Endothelial cell (in vitro differentiated cells): ENCODE results near the gene CXCR6. TPM values are rescaled to one million over a fixed set of nuclear protein-coding genes. Genes with fewer than 3 reads are reported as not detected.

Experiments used
- DNase-seq: peaks from one replicate; pipeline ENCODE4 v3.0.0; 2021; ENCODE audit warnings: low spot score
- H3K27ac Mint-ChIP-seq: one replicate; pipeline ENCODE4 v1.8.0; 2021; ENCODE audit warnings: mixed read lengths, inconsistent platforms; ENCODE audit not compliant: unreplicated experiment
- H3K27me3 Mint-ChIP-seq: one replicate; pipeline ENCODE4 v1.8.0; 2021; ENCODE audit warnings: mild to moderate bottlenecking, moderate library complexity, mixed read lengths, inconsistent platforms; ENCODE audit not compliant: unreplicated experiment
- H3K36me3 Mint-ChIP-seq: one replicate; pipeline ENCODE4 v1.8.0; 2021; ENCODE audit warnings: mild to moderate bottlenecking, low read depth, mixed read lengths, inconsistent platforms; ENCODE audit not compliant: unreplicated experiment
- H3K4me1 Mint-ChIP-seq: one replicate; pipeline ENCODE4 v1.8.0; 2021; ENCODE audit warnings: mild to moderate bottlenecking, mixed read lengths, inconsistent platforms; ENCODE audit not compliant: unreplicated experiment
- H3K4me3 Mint-ChIP-seq: one replicate; pipeline ENCODE4 v1.8.0; 2021; ENCODE audit warnings: mild to moderate bottlenecking, mixed read lengths, inconsistent platforms; ENCODE audit not compliant: unreplicated experiment
- H3K9me3 Mint-ChIP-seq: one replicate; pipeline ENCODE4 v1.8.0; 2021; ENCODE audit warnings: mixed read lengths, inconsistent platforms; ENCODE audit not compliant: unreplicated experiment
- total RNA-seq: library from RNA; stranded (reverse); fragmentation: NEBNext Ultra II Directional; extraction: Animal tissue kit (Norgen Biotek cat#: 25700); gene quantifications from one replicate; pipeline ENCODE4 v1.2.1, GENCODE V29; 2021; ENCODE audit not compliant: unreplicated experiment
- TF ChIP-seq, protein P1 (sequence below): fragments of 200-600 bp; sonication (generic); IDR thresholded peaks from one replicate; pipeline ENCODE4 v1.5.0; 2021; ENCODE audit warnings: antibody characterized with exemption; ENCODE audit not compliant: unreplicated experiment

Gene CXCR6
- total RNA-seq, 1 donor from 2014 or later = not detected

DNA sequence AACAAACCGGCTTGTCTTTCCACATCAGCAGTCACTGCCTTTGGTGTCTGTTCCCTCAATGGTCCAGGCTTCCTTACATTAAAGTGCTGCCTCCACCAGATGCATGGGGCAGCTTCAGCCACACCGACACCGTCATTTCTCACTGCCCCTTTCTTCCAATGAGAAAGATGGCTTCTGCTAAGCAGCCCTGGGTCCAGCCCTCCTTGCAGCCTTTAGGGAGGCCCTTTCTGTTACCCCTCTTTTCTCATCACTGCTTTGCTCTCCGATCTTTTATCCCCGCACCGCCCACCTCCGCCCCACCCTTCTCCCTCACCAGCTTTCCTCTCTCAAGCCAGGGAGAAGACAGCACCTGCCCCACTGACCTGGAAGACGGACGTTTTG, 28.2 kb upstream of the CXCR6 start:
- Mint-ChIP-seq H3K27ac (no peak overlapping the region), H3K4me1 (peaks cover 3% of the 10 kb centered on the region), H3K9me3 (no peaks in the 10 kb centered on the region), H3K27me3 (no peaks in the 10 kb centered on the region), H3K4me3 (no peak overlapping the region), H3K36me3 (peaks cover 5% of the 10 kb centered on the region)
- DNase-seq = no peak
- TF ChIP-seq, protein P1, sequence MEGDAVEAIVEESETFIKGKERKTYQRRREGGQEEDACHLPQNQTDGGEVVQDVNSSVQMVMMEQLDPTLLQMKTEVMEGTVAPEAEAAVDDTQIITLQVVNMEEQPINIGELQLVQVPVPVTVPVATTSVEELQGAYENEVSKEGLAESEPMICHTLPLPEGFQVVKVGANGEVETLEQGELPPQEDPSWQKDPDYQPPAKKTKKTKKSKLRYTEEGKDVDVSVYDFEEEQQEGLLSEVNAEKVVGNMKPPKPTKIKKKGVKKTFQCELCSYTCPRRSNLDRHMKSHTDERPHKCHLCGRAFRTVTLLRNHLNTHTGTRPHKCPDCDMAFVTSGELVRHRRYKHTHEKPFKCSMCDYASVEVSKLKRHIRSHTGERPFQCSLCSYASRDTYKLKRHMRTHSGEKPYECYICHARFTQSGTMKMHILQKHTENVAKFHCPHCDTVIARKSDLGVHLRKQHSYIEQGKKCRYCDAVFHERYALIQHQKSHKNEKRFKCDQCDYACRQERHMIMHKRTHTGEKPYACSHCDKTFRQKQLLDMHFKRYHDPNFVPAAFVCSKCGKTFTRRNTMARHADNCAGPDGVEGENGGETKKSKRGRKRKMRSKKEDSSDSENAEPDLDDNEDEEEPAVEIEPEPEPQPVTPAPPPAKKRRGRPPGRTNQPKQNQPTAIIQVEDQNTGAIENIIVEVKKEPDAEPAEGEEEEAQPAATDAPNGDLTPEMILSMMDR = no peak

DNA sequence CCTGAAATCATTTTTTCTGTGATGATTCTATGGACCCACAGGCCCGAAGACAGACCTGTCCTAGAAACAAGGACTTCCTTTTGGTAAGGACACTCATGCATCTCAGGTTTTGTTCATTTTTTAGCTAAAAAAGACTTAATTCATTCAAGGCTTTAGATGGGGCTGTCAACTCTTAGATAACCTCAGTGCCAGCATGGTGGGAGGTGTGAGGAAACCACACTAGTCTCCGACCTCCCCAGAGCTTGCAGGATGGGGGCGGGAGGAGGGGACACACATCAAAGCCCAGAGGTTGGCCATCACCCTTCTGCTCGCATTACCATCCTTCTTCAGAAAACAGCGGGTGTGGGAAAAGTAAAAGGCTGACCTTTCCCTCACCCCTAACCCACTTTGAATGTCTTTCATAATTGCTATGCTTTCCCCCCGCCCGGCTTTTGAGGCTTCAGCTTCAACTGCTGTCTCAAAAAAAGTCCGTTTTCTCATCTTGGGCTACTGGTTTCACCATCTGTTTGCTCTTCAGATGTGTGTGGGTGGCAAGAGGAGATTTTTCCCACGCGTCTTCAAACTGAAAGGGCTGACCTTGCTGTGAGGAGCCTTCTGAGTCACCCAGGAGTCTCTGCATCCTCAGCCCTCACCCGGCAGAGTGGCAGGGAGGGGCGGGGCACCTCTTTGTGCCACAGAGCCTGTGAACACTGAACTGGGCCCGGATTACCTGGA, 27.6 kb upstream of the CXCR6 start:
- Mint-ChIP-seq H3K9me3 (no peaks in the 10 kb centered on the region), H3K27me3 (no peaks in the 10 kb centered on the region), H3K27ac (no peak overlapping the region), H3K36me3 (peaks cover 7% of the 10 kb centered on the region), H3K4me3 (no peak overlapping the region), H3K4me1 (no peaks in the 10 kb centered on the region)
- TF ChIP-seq, protein P1 = no peak
- no peak for DNase-seq

DNA sequence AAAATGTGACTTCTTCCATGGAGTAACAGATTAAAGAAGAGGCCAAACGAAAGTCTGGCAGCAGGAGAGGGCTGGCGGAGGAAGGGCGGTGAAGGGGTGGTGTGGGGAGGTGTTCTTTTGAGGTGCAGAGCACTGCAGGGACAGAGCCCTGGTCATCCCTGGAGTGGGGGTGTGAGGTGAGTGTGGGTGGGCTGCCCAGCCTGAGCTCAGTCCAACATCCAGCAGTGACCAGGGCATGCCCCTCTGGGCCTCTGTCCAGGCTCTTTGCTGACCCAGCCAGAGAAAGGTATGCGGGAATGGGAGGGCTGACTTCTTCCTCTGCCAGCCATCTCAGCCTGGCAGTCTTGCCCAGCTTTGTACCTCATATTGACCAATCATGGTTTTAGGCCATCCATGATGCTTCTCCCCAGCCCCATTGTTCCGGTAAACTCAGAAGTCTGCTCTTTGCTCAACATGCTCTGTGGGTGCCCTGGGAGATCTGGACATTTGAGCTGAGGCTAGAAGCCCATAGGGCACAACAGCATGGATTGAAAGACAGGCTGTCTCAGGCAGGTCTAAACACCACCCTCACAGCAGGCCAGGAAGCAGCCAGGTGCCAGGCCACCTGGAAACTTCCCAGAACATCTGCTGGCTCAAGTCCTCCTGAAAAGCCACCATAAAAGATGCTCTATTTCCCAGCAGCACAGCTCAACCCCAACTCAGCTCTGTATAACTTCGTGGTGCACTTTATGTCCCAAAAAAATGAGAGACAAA, 25.9 kb upstream of the CXCR6 start:
- H3K27me3 Mint-ChIP-seq = no peaks in the 10 kb centered on the region
- DNase-seq = no peak
- no peak overlapping the region for H3K27ac Mint-ChIP-seq
- H3K4me3 Mint-ChIP-seq = no peak overlapping the region
- peaks cover 17% of the 10 kb centered on the region for H3K36me3 Mint-ChIP-seq
- H3K4me1 Mint-ChIP-seq = peaks cover 2% of the 10 kb centered on the region
- no peaks in the 10 kb centered on the region for H3K9me3 Mint-ChIP-seq
- TF ChIP-seq, protein P1 = no peak

DNA sequence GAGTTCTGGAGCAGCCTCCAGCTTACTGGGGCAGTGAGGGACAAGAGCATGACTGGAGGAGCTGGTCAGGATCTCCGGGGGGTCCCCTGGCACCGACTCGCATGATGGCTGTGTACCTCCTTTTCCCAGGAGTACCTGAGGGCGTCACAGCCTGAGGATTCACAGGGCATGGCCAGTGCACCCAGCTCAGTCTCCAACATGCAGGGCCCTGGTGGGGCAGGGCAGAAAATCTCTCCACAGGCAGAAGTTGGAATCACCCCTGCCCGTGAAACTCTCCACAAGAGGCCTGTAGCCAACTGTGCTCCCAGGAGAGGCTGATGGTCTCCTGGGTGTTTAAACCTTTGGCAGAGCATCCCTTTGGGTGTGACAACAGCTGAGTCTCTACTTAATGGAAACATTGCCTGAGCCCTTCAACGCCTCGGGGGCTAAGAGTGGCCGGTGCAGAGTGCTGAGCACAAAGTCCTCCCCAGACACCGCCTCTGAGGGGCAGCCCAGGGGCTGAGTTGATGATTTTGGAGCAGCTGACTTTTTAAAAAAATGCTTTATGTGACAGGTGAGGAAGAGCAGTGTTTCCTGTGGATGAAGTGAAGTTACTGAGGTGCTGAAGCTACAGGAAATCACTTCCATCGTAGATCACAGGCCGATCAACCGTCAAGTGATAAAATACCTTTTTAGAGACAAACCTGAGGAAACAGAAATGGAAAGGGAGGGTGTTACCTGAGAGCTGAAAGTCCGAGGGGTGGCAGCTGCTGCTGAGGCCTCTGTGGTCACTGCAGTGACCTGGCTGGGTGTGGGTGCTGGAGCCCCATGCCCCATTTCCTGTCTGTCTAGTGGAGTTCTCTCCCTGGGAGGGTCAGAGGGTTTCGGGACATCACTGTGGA, 21.9 kb upstream of the CXCR6 start:
- Mint-ChIP-seq H3K9me3 (no peaks in the 10 kb centered on the region), H3K36me3 (peaks cover 32% of the 10 kb centered on the region), H3K4me1 (peaks cover 2% of the 10 kb centered on the region), H3K27ac (no peak overlapping the region), H3K27me3 (no peaks in the 10 kb centered on the region), H3K4me3 (no peak overlapping the region)
- no peak for DNase-seq
- TF ChIP-seq, protein P1 = no peak
